Body of pancreas (tissue), 4 donors: ENCODE data around the gene SUDS3. TPM values are rescaled to one million over a fixed set of nuclear protein-coding genes. Genes with fewer than 3 reads are reported as not detected.
"Not testable (repeated sequence)": the region's sequence is repeated elsewhere in the genome, so short reads cannot be mapped to it uniquely, and the experiment has no call there.

Experiments used
- ATAC-seq: fragments of 150-250 bp; one replicate; pipeline ENCODE4 v1.9.1; 2016
- DNase-seq, 4 donors: peaks; one replicate each; pipeline ENCODE4 v3.0.0-alpha.2; 2019
- H3K27ac ChIP-seq, 4 donors: fragments of 200-600 bp; sonication (generic); 1 replicate in 3 of 4; 2 replicates in 1 of 4; pipeline versions ENCODE4 v1.5.1 to v1.6.1; 2016 to 2019; ENCODE audit warnings: mild to moderate bottlenecking in 1 of 4, mixed read lengths in 1 of 4, moderate library complexity in 1 of 4
- H3K27me3 ChIP-seq, 2 donors: fragments of 200-600 bp; sonication (generic); one replicate each; pipeline ENCODE4 v1.6.0; 2016; ENCODE audit warnings: mild to moderate bottlenecking in 1 of 2
- H3K36me3 ChIP-seq, 2 donors: fragments of 200-600 bp; sonication (generic); replicated peaks in 1 of 2; 2 replicates each; pipeline ENCODE4 v1.5.1; 2016; ENCODE audit warnings: low read depth in 2 of 2; ENCODE audit not compliant: insufficient read depth in 1 of 2
- H3K4me1 ChIP-seq: fragments of 200-600 bp; sonication (generic); one replicate; pipeline ENCODE4 v1.6.0; 2016
- H3K4me3 ChIP-seq, 2 donors: fragments of 200-600 bp; sonication (generic); 1 replicate in 1 of 2; 2 replicates in 1 of 2; pipeline ENCODE4 v1.5.1; 2016 to 2019
- H3K9me3 ChIP-seq, 3 donors: fragments of 200-600 bp; sonication (generic); 1 replicate in 2 of 3; 2 replicates in 1 of 3; pipeline ENCODE4 v1.5.1; 2016
- CTCF ChIP-seq, 7 experiments: fragments of 450-650 bp in 4 of 7; fragments of 200-600 bp in 3 of 7; sonication (generic) in 3 of 7; IDR thresholded peaks; one replicate each; pipeline ENCODE4 v1.5.1; 2016 to 2019; ENCODE audit warnings: antibody characterized with exemption in 7 of 7
- POLR2A ChIP-seq, 3 donors: fragments of 450-650 bp; IDR thresholded peaks; one replicate each; pipeline ENCODE4 v1.6.1; 2016; ENCODE audit warnings: antibody characterized with exemption in 3 of 3, mild to moderate bottlenecking in 2 of 3
- WGBS, 2 donors: methylation state at CpG; one replicate each; pipeline ENCODE4 v1.1.5; 2017; 5-methylcytosine and 5-hydroxymethylcytosine counted together
- intact Hi-C: fragments of 100-400 bp; cut with DNase I; formaldehyde crosslinking; loops from one replicate; pipeline ENCODE4 v1.15.1; 2023
- total RNA-seq, 2 donors: library from RNA; depleted of rRNA; stranded (reverse); fragments of >200 nt; gene quantifications; one replicate each; pipeline ENCODE4 v1.1.0, GENCODE V29; 2016

Gene SUDS3
- total RNA-seq, 2 donors from 2014 or later = 30.3 to 35.5 TPM

GRCh38 chr12:118398524-118398923, 22.2 kb downstream of the SUDS3 start:
- no peak for ATAC-seq
- Histone ChIP-seq H3K4me1 (no peaks in the 10 kb centered on the region), H3K27ac (no peak overlapping the region), H3K4me3 (no peak overlapping the region), H3K9me3 (no peaks in the 10 kb centered on the region), H3K36me3 (peaks cover 7 to 29% of the 10 kb centered on the region in 2 donors), H3K27me3 (no peaks in the 10 kb centered on the region)
- no peak for TF ChIP-seq POLR2A (IDR thresholded peaks at IDR 0.05)
- no peak for TF ChIP-seq CTCF (IDR thresholded peaks at IDR 0.05)
- intact Hi-C loops = no loop called here
- no peak for DNase-seq
- 68 to 85% methylated on average over 2 of the region's 2 CpGs for WGBS, 2 donors

GRCh38 chr12:118398940-118399339, 22.6 kb downstream of the SUDS3 start:
- H3K27ac ChIP-seq = no peak overlapping the region
- DNase-seq (no peak), ATAC-seq (no peak)
- TF ChIP-seq POLR2A (IDR thresholded peaks at IDR 0.05) (no peak), CTCF (IDR thresholded peaks at IDR 0.05) (no peak)
- 86 to 92% methylated on average over 5 of the region's 5 CpGs for WGBS, 2 donors
- no peaks in the 10 kb centered on the region for H3K4me1 ChIP-seq
- no peaks in the 10 kb centered on the region for H3K27me3 ChIP-seq
- H3K36me3 ChIP-seq = peaks cover 7 to 31% of the 10 kb centered on the region in 2 donors
- H3K9me3 ChIP-seq = no peaks in the 10 kb centered on the region
- H3K4me3 ChIP-seq = no peak overlapping the region
- intact Hi-C loops = no loop called here

GRCh38 chr12:118402251-118402650, 25.9 kb downstream of the SUDS3 start:
- DNase-seq = no peak
- no peaks in the 10 kb centered on the region for H3K27me3 ChIP-seq
- no peaks in the 10 kb centered on the region for H3K9me3 ChIP-seq
- H3K27ac ChIP-seq = no peak overlapping the region
- H3K4me1 ChIP-seq = no peaks in the 10 kb centered on the region
- TF ChIP-seq CTCF (IDR thresholded peaks at IDR 0.05) (no peak), POLR2A (IDR thresholded peaks at IDR 0.05) (no peak)
- no peak for ATAC-seq
- WGBS, 2 donors = 87 to 88% methylated on average over 6 of the region's 6 CpGs
- H3K36me3 ChIP-seq = peaks cover 5 to 25% of the 10 kb centered on the region in 2 donors
- H3K4me3 ChIP-seq = no peak overlapping the region
- intact Hi-C loops = loop anchor here (5.0 to 10.0 kb wide), 2 partner anchors 220 to 633 kb away; no protein-coding TSS in a partner anchor

GRCh38 chr12:118404876-118405521, 28.6 kb downstream of the SUDS3 start:
- intact Hi-C loops = loop anchor here (5.0 to 10.0 kb wide), 2 partner anchors 217 to 630 kb away; no protein-coding TSS in a partner anchor
- Histone ChIP-seq H3K36me3 (peaks cover 0 to 18% of the 10 kb centered on the region in 2 donors), H3K4me3 (no peak overlapping the region), H3K9me3 (no peaks in the 10 kb centered on the region), H3K27ac (no peak overlapping the region), H3K4me1 (peaks cover 5% of the 10 kb centered on the region), H3K27me3 (no peaks in the 10 kb centered on the region)
- WGBS, 2 donors = 36 to 41% methylated on average over 4 of the region's 4 CpGs
- TF ChIP-seq POLR2A (IDR thresholded peaks at IDR 0.05) (no peak), CTCF (IDR thresholded peaks at IDR 0.05) (peak; percentile 12 to 81 (median 69))
- DNase-seq = peak; percentile 65 to 78 (median 70)
- ATAC-seq = peak; percentile 60

- not testable (repeated sequence) for H3K4me3 ChIP-seq, H3K4me1 ChIP-seq, H3K27me3 ChIP-seq, ATAC-seq, H3K27ac ChIP-seq, DNase-seq, H3K9me3 ChIP-seq
- intact Hi-C loops = loop anchor here (10.0 kb wide), 1 partner anchor 627 kb away; no protein-coding TSS in a partner anchor
- 90 to 93% methylated on average over 7 to 8 of the region's 8 CpGs for WGBS, 2 donors
- H3K36me3 ChIP-seq = peaks cover 0 to 17% of the 10 kb centered on the region in 2 donors
Observed at GRCh38 chr12:118408241-118408640, 31.9 kb downstream of the SUDS3 start.
